ENCODE data around the gene CCSER1.

CCSER1 gene

DNA sequence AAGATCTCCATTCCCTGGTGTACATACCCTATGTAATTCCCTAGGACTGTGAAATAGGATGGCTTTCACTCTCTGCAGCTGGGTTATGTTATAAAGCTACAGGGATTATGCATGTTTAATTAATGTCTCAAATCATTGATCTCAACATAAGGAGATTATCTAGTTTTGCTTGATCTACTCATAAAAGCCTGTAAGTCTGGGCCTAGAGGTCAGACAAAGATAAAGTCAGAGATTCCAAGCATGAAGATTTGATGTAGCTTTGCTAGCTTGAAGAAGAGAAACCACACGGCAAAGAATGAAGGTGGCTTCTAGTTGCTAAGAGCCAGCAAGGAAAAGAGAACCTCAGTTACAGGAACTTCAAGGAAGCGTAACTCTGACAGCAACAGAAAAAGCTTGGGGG, 456.9 kb downstream of the CCSER1 start:
- Histone ChIP-seq H3K9me2 (replicated peaks; ENCODE audit: control insufficient read depth, low read length) (no peaks in the 10 kb centered on the region), H3K79me2 (ENCODE audit: control insufficient read depth, low read length) (no peaks in the 10 kb centered on the region), H3K27me3 (ENCODE audit: control insufficient read depth, low read length) (no peaks in the 10 kb centered on the region), H3K27ac (ENCODE audit: low read depth, low read length) (no peak overlapping the region), H3K36me3 (ENCODE audit: control insufficient read depth, low read length) (no peaks in the 10 kb centered on the region), H3F3A (ENCODE audit: control insufficient read depth, insufficient read depth) (no peaks in the 10 kb centered on the region), H3K4me1 (ENCODE audit: control insufficient read depth, low read length) (no peaks in the 10 kb centered on the region), H3K9me3 (ENCODE audit: control insufficient read depth, insufficient read depth, low read length) (no peaks in the 10 kb centered on the region), H3K4me2 (ENCODE audit: low read length) (no peak overlapping the region), H3K4me3 (ENCODE audit: low read length) (no peak overlapping the region), H4K20me1 (ENCODE audit: control insufficient read depth, insufficient read depth, low read depth, low read length) (no peaks in the 10 kb centered on the region)
- TF ChIP-seq, protein P1, sequence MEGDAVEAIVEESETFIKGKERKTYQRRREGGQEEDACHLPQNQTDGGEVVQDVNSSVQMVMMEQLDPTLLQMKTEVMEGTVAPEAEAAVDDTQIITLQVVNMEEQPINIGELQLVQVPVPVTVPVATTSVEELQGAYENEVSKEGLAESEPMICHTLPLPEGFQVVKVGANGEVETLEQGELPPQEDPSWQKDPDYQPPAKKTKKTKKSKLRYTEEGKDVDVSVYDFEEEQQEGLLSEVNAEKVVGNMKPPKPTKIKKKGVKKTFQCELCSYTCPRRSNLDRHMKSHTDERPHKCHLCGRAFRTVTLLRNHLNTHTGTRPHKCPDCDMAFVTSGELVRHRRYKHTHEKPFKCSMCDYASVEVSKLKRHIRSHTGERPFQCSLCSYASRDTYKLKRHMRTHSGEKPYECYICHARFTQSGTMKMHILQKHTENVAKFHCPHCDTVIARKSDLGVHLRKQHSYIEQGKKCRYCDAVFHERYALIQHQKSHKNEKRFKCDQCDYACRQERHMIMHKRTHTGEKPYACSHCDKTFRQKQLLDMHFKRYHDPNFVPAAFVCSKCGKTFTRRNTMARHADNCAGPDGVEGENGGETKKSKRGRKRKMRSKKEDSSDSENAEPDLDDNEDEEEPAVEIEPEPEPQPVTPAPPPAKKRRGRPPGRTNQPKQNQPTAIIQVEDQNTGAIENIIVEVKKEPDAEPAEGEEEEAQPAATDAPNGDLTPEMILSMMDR (IDR thresholded peaks at IDR 0.05; ENCODE audit: low read depth, low read length, poor library complexity, severe bottlenecking) = no peak
- no peak for TF ChIP-seq EZH2phosphoT487 (IDR thresholded peaks at IDR 0.05; ENCODE audit: borderline replicate concordance, low read length)

DNA sequence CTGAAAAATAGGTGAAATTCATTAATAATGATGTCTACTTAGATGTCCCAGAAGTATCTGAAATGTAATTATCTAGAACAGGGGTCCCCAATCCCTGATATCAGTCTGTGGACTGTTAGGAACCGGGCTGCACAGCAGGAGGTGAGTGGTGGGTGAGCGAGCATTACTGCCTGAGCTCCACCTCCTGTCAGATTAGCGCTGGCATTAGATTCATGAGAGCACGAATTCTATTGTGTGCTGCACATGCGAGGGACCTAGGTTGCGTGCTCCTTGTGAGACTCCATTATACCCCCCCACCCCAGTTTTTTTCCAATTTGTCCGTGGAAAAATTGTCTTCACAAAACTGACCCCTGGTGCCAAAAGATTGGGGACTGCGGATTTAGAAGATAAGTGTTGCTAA, 458.8 kb downstream of the CCSER1 start:
- Histone ChIP-seq H3K9me2 (replicated peaks; ENCODE audit: control insufficient read depth, low read length) (no peaks in the 10 kb centered on the region), H4K20me1 (ENCODE audit: control insufficient read depth, insufficient read depth, low read depth, low read length) (no peaks in the 10 kb centered on the region), H3F3A (ENCODE audit: control insufficient read depth, insufficient read depth) (no peaks in the 10 kb centered on the region), H3K4me2 (ENCODE audit: low read length) (no peak overlapping the region), H3K36me3 (ENCODE audit: control insufficient read depth, low read length) (no peaks in the 10 kb centered on the region), H3K27ac (ENCODE audit: low read depth, low read length) (no peak overlapping the region), H3K4me1 (ENCODE audit: control insufficient read depth, low read length) (no peaks in the 10 kb centered on the region), H3K27me3 (ENCODE audit: control insufficient read depth, low read length) (no peaks in the 10 kb centered on the region), H3K4me3 (ENCODE audit: low read length) (no peak overlapping the region), H3K9me3 (ENCODE audit: control insufficient read depth, insufficient read depth, low read length) (no peaks in the 10 kb centered on the region), H3K79me2 (ENCODE audit: control insufficient read depth, low read length) (no peaks in the 10 kb centered on the region)
- TF ChIP-seq, protein P1 (IDR thresholded peaks at IDR 0.05; ENCODE audit: low read depth, low read length, poor library complexity, severe bottlenecking) = no peak
- TF ChIP-seq EZH2phosphoT487 (IDR thresholded peaks at IDR 0.05; ENCODE audit: borderline replicate concordance, low read length) = no peak

DNA sequence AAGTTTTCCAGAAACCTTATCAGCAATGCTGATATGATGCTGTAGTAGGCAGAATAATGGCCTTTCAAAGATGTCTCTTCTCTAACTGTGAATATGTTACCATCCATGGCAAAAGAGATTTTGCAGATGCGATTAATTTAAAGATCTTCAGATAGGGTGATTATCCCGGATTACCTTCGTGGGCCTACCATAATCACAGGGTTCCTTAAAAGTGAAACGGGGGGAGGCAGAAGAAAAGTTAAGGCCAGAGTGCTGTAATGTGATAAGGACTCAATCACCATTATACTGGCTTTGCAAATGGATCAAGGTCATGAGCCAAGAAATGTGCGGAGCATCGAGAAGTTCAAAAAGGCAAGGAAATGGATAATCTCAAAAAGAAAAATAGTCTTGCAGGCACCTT, 459.6 kb downstream of the CCSER1 start:
- no peak for TF ChIP-seq EZH2phosphoT487 (IDR thresholded peaks at IDR 0.05; ENCODE audit: borderline replicate concordance, low read length)
- TF ChIP-seq, protein P1 (IDR thresholded peaks at IDR 0.05; ENCODE audit: low read depth, low read length, poor library complexity, severe bottlenecking) = no peak
- Histone ChIP-seq H3K27me3 (ENCODE audit: control insufficient read depth, low read length) (no peaks in the 10 kb centered on the region), H3K36me3 (ENCODE audit: control insufficient read depth, low read length) (no peaks in the 10 kb centered on the region), H3K79me2 (ENCODE audit: control insufficient read depth, low read length) (no peaks in the 10 kb centered on the region), H3K4me3 (ENCODE audit: low read length) (no peak overlapping the region), H3K9me2 (replicated peaks; ENCODE audit: control insufficient read depth, low read length) (no peaks in the 10 kb centered on the region), H3K9me3 (ENCODE audit: control insufficient read depth, insufficient read depth, low read length) (no peaks in the 10 kb centered on the region), H3F3A (ENCODE audit: control insufficient read depth, insufficient read depth) (no peaks in the 10 kb centered on the region), H3K4me2 (ENCODE audit: low read length) (no peak overlapping the region), H3K27ac (ENCODE audit: low read depth, low read length) (no peak overlapping the region), H3K4me1 (ENCODE audit: control insufficient read depth, low read length) (no peaks in the 10 kb centered on the region), H4K20me1 (ENCODE audit: control insufficient read depth, insufficient read depth, low read depth, low read length) (no peaks in the 10 kb centered on the region)

DNA sequence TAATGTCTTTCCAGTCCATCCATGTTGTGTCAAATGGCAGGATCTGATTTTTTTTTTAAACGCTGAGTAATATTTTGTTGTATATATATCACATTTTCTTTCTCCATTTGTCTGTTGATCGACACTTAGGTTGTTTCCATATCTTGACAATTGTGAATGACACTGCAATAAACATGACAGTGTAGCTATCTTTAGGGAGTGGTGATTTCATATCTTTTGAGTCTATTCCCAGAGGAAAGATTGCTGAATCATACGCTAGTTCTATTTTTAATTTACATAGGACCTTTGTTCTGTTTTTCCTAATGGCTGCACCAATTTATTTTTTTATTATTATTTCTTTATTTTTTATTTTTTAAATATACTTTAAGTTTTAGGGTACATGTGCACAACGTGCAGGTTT, 470.7 kb downstream of the CCSER1 start:
- H3K9me3 ChIP-seq (ENCODE audit: control insufficient read depth, insufficient read depth, low read length) = no peaks in the 10 kb centered on the region
- no peaks in the 10 kb centered on the region for H3K4me1 ChIP-seq (ENCODE audit: control insufficient read depth, low read length)
- no peak overlapping the region for H3K4me2 ChIP-seq (ENCODE audit: low read length)
- H3K4me3 ChIP-seq (ENCODE audit: low read length) = no peak overlapping the region
- no peaks in the 10 kb centered on the region for H3K27me3 ChIP-seq (ENCODE audit: control insufficient read depth, low read length)
- H3K79me2 ChIP-seq (ENCODE audit: control insufficient read depth, low read length) = no peaks in the 10 kb centered on the region
- TF ChIP-seq, protein P1 (IDR thresholded peaks at IDR 0.05; ENCODE audit: low read depth, low read length, poor library complexity, severe bottlenecking) = no peak
- no peak for TF ChIP-seq EZH2phosphoT487 (IDR thresholded peaks at IDR 0.05; ENCODE audit: borderline replicate concordance, low read length)
- no peaks in the 10 kb centered on the region for H3F3A ChIP-seq (ENCODE audit: control insufficient read depth, insufficient read depth)
- H4K20me1 ChIP-seq (ENCODE audit: control insufficient read depth, insufficient read depth, low read depth, low read length) = no peaks in the 10 kb centered on the region
- no peaks in the 10 kb centered on the region for H3K36me3 ChIP-seq (ENCODE audit: control insufficient read depth, low read length)
- no peaks in the 10 kb centered on the region for H3K9me2 ChIP-seq (replicated peaks; ENCODE audit: control insufficient read depth, low read length)
- H3K27ac ChIP-seq (ENCODE audit: low read depth, low read length) = no peak overlapping the region
